ENCODE measurements around the gene TCF12.

DNA sequence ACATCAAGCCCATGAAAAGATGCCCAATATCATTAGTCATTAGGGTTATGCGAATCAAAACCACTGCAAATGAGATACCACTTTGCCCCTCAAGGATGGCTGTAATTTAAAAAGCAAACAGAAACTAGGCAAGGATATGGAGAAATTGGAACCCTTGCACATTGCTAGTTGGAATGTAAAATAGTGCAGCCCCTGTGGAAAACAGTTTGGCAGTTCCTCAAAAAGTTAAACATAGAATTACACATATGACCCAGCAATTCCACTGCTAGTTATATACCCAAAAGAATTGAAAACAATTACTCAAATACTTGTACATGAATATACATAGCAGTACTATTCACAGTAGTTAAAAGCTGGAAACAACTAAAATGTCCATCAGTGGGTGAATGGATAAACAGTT lies 271.0 kb downstream of the TCF12 start:
- TF ChIP-seq, protein P1, sequence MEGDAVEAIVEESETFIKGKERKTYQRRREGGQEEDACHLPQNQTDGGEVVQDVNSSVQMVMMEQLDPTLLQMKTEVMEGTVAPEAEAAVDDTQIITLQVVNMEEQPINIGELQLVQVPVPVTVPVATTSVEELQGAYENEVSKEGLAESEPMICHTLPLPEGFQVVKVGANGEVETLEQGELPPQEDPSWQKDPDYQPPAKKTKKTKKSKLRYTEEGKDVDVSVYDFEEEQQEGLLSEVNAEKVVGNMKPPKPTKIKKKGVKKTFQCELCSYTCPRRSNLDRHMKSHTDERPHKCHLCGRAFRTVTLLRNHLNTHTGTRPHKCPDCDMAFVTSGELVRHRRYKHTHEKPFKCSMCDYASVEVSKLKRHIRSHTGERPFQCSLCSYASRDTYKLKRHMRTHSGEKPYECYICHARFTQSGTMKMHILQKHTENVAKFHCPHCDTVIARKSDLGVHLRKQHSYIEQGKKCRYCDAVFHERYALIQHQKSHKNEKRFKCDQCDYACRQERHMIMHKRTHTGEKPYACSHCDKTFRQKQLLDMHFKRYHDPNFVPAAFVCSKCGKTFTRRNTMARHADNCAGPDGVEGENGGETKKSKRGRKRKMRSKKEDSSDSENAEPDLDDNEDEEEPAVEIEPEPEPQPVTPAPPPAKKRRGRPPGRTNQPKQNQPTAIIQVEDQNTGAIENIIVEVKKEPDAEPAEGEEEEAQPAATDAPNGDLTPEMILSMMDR (IDR thresholded peaks at IDR 0.05), result no peak
- no peak for TF ChIP-seq EZH2 (IDR thresholded peaks at IDR 0.05)
- TF ChIP-seq EZH2phosphoT487 (IDR thresholded peaks at IDR 0.05), result no peak
